Thyroid gland (tissue), 4 donors: ENCODE measurements around the gene PDS5A. TPM values are rescaled to one million over a fixed set of nuclear protein-coding genes. Genes with fewer than 3 reads are reported as not detected.
"Not testable (repeated sequence)": the region's sequence is repeated elsewhere in the genome, so short reads cannot be mapped to it uniquely, and the experiment has no call there.

ENCODE experiments used
- DNase-seq, 2 donors: peaks; one replicate each; pipeline ENCODE4 v3.0.0-alpha.2; 2019
- H3K27ac ChIP-seq, 3 donors: fragments of 200-600 bp; sonication (generic); 1 replicate in 2 of 3; 2 replicates in 1 of 3; pipeline ENCODE4 v1.5.1; 2016 to 2019; ENCODE audit warnings: mild to moderate bottlenecking in 1 of 3, moderate library complexity in 1 of 3
- H3K27me3 ChIP-seq: fragments of 200-600 bp; sonication (generic); one replicate; pipeline ENCODE4 v1.5.1; 2019
- H3K36me3 ChIP-seq, 2 donors: fragments of 200-600 bp; sonication (generic); one replicate each; pipeline ENCODE4 v1.5.1; 2016 to 2019
- H3K4me1 ChIP-seq, 2 donors: fragments of 200-600 bp; sonication (generic); one replicate each; pipeline ENCODE4 v1.5.1; 2017 to 2019
- H3K4me3 ChIP-seq, 3 donors: fragments of 200-600 bp; sonication (generic); replicated peaks in 1 of 3; 1 replicate in 2 of 3; 2 replicates in 1 of 3; pipeline ENCODE4 v1.5.1; 2016; ENCODE audit warnings: mild to moderate bottlenecking in 1 of 3
- H3K9me3 ChIP-seq: fragments of 200-600 bp; sonication (generic); one replicate; pipeline ENCODE4 v1.5.1; 2017
- POLR2A ChIP-seq, 2 donors: fragments of 450-650 bp; IDR thresholded peaks; one replicate each; pipeline ENCODE4 v1.6.1; 2017; ENCODE audit warnings: antibody characterized with exemption in 2 of 2, mild to moderate bottlenecking in 2 of 2, moderate library complexity in 1 of 2
- WGBS, 2 donors: methylation state at CpG; one replicate each; pipeline ENCODE4 v1.1.5; 2017; 5-methylcytosine and 5-hydroxymethylcytosine counted together
- intact Hi-C: fragments of 100-400 bp; cut with DNase I; formaldehyde crosslinking; loops from one replicate; pipeline ENCODE4 v1.15.1; 2023
- total RNA-seq, 4 donors: library from RNA; depleted of rRNA; stranded (reverse); fragments of >200 nt; gene quantifications; one replicate each; pipeline ENCODE4 v1.2.3, GENCODE V29; 2016
- TF ChIP-seq, protein P1 (sequence below), 6 experiments: fragments of 200-600 bp in 3 of 6; fragments of 450-650 bp in 3 of 6; sonication (generic) in 3 of 6; IDR thresholded peaks; one replicate each; pipeline ENCODE4 v1.5.1; 2016 to 2019; ENCODE audit warnings: antibody characterized with exemption in 6 of 6, mild to moderate bottlenecking in 2 of 6, inconsistent platforms in 1 of 6, moderate library complexity in 1 of 6

PDS5A gene
- total RNA-seq, 4 donors from 2014 or later = 92.3 to 133 (median 103) TPM

DNA sequence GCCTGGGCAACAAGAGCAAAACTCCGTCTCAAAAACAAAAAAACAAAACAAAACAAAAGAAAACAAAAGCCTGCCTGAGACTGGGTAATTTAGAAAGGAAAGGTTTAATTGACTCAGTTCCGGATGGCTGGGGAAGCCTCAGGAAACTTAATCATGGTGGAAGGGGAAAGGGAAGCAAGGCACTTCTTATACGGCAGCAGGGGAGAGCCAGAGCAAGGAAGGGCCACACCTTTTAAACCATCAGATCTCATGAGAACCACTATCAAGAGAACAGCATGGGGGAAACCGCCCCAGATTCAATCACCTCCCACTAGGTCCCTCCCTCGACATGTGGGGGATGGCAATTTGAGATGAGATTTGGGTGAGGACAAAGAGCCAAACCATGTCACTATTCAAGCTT is 157.5 kb downstream of the PDS5A start:
- no peaks in the 10 kb centered on the region for H3K9me3 ChIP-seq
- H3K4me1 ChIP-seq = no peaks in the 10 kb centered on the region
- no peak overlapping the region for H3K4me3 ChIP-seq
- TF ChIP-seq, protein P1, sequence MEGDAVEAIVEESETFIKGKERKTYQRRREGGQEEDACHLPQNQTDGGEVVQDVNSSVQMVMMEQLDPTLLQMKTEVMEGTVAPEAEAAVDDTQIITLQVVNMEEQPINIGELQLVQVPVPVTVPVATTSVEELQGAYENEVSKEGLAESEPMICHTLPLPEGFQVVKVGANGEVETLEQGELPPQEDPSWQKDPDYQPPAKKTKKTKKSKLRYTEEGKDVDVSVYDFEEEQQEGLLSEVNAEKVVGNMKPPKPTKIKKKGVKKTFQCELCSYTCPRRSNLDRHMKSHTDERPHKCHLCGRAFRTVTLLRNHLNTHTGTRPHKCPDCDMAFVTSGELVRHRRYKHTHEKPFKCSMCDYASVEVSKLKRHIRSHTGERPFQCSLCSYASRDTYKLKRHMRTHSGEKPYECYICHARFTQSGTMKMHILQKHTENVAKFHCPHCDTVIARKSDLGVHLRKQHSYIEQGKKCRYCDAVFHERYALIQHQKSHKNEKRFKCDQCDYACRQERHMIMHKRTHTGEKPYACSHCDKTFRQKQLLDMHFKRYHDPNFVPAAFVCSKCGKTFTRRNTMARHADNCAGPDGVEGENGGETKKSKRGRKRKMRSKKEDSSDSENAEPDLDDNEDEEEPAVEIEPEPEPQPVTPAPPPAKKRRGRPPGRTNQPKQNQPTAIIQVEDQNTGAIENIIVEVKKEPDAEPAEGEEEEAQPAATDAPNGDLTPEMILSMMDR (IDR thresholded peaks at IDR 0.05) = no peak
- TF ChIP-seq POLR2A (IDR thresholded peaks at IDR 0.05) = no peak
- no peak for DNase-seq
- H3K27me3 ChIP-seq = no peaks in the 10 kb centered on the region
- intact Hi-C loops = no loop called here
- WGBS, 2 donors = 40 to 41% methylated on average over 5 of the region's 5 CpGs
- no peak overlapping the region for H3K27ac ChIP-seq
- peaks cover 0 to 3% of the 10 kb centered on the region in 2 donors for H3K36me3 ChIP-seq

DNA sequence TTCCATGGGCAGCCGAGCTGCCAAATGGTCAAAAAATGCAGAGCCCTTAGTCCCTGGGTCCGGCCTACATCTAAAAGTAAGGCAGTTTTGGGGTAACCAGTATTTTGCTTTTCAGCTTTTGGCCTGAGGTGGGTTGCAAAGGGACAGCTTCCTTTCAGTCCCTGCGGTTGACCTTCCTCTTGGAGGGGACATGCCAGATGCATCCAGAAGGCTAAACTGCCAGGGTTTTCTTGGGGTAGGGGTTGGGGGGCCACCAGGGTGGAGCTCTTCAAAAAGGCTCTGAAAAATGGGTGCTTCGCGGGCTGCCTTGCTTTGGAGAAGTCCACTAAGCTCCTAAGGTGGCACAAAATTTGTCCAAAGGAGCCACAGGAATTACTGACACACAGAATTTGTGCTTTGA is 159.1 kb downstream of the PDS5A start:
- H3K27ac ChIP-seq = no peak overlapping the region
- H3K4me1 ChIP-seq = no peaks in the 10 kb centered on the region
- H3K9me3 ChIP-seq = no peaks in the 10 kb centered on the region
- no peak overlapping the region for H3K4me3 ChIP-seq
- no peak for TF ChIP-seq POLR2A (IDR thresholded peaks at IDR 0.05)
- TF ChIP-seq, protein P1 (IDR thresholded peaks at IDR 0.05) = no peak
- 76 to 91% methylated on average over 4 to 5 of the region's 5 CpGs for WGBS, 2 donors
- H3K36me3 ChIP-seq = no peaks in the 10 kb centered on the region
- intact Hi-C loops = no loop called here
- DNase-seq = no peak
- no peaks in the 10 kb centered on the region for H3K27me3 ChIP-seq

DNA sequence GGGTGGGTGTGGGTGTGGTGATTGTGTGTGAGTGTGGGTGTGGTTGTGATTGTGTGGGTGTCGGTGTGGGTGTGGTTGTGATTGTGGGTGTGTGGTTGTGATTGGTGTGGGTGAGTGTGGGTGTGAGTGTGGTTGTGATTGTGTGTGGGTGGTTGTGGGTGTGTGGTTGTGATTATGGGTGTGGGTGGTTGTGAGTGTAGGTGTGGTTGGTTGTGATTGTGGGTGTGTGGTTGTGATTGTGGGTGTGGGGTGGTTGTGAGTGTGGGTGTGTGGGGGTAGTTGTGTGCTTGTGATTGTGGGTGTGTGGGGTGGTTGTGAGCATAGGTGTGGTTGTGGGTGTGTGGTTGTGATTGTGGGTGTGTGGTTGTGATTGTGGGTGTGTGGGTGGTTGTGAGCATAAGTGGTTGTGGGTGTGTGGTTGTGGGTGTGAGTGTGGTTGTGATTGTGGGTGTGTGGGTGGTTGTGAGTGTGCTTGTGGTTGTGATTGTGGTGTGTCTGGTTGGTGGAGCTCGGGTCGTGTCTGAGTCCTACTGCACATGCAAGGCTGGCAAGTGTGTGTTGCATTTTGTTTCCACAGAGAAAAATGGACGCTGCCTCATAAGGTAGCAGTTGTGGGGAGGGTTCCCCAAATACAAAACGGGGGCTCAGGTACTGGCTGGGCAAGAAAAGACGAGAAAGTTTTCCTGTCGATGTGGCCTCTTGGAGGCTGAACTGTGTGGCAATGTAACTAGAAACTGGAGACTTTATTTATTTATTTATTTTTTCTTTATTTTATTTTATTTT is 163.1 kb downstream of the PDS5A start:
- intact Hi-C loops = no loop called here
- TF ChIP-seq, protein P1 (IDR thresholded peaks at IDR 0.05) = no peak
- no peak for TF ChIP-seq POLR2A (IDR thresholded peaks at IDR 0.05)
- no peaks in the 10 kb centered on the region for H3K27me3 ChIP-seq
- DNase-seq = no peak
- WGBS, 2 donors = 75 to 83% methylated on average over 7 of the region's 7 CpGs
- no peaks in the 10 kb centered on the region for H3K9me3 ChIP-seq
- no peak overlapping the region for H3K4me3 ChIP-seq
- no peaks in the 10 kb centered on the region for H3K36me3 ChIP-seq
- no peaks in the 10 kb centered on the region for H3K4me1 ChIP-seq
- H3K27ac ChIP-seq = no peak overlapping the region

DNA sequence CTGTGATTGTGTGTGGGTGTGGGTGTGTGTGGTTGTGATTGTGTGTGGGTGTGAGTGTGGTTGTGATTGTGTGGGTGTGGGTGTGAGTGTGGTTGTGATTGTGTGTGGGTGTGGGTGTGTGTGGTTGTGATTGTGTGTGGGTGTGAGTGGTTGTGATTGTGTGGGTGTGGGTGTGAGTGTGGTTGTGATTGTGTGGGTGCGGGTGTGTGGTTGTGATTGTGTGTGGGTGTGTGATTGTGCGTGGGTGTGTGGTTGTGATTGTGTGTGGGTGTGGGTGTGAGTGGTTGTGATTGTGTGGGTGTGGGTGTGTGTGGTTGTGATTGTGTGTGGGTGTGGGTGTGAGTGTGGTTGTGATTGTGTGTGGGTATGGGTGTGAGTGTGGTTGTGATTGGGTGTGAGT is 163.9 kb downstream of the PDS5A start:
- H3K9me3 ChIP-seq, DNase-seq, intact Hi-C loops, H3K36me3 ChIP-seq, H3K27ac ChIP-seq, H3K4me3 ChIP-seq, H3K27me3 ChIP-seq, H3K4me1 ChIP-seq: not testable (repeated sequence)
- 68 to 75% methylated on average over 2 of the region's 2 CpGs for WGBS, 2 donors

DNA sequence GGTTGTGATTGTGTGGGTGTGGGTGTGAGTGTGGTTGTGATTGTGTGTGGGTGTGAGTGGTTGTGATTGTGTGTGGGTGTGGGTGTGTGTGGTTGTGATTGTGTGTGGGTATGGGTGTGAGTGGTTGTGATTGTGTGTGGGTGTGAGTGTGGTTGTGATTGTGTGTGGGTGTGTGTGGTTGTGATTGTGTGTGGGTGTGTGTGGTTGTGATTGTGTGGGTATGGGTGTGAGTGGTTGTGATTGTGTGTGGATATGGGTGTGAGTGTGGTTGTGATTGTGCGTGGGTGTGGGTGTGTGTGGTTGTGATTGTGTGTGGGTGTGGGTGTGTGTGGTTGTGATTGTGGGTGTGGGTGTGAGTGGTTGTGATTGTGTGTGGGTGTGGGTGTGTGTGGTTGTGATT is 164.7 kb downstream of the PDS5A start:
- H3K4me3 ChIP-seq, H3K4me1 ChIP-seq, H3K27ac ChIP-seq, H3K27me3 ChIP-seq, DNase-seq, H3K9me3 ChIP-seq, H3K36me3 ChIP-seq, intact Hi-C loops: not testable (repeated sequence)
- WGBS, 2 donors = 0% methylated on average over 1 of the region's 1 CpG

DNA sequence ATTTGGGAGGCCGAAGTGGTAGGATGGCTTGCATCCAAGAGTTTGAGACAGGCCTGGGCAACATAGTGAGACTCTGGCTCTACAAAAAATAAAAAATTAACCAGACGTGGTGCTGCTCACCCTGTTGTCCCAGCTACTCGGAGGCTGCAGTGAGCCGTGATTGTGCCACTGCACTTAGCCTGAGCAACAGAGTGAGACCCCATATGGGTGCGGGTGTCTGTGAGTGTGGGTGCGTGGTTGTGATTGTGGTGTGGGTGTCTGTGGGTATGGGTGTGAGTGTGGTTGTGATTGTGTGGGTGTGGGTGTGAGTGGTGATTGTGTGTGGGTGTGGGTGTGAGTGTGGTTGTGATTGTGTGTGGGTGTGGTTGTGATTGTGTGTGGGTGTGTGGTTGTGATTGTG is 165.2 kb downstream of the PDS5A start:
- intact Hi-C loops = no loop called here
- TF ChIP-seq POLR2A (IDR thresholded peaks at IDR 0.05) = no peak
- TF ChIP-seq, protein P1 (IDR thresholded peaks at IDR 0.05) = no peak
- 73 to 77% methylated on average over 6 of the region's 6 CpGs for WGBS, 2 donors
- H3K9me3 ChIP-seq = no peaks in the 10 kb centered on the region
- no peak overlapping the region for H3K27ac ChIP-seq
- no peaks in the 10 kb centered on the region for H3K27me3 ChIP-seq
- no peak overlapping the region for H3K4me3 ChIP-seq
- H3K36me3 ChIP-seq = no peaks in the 10 kb centered on the region
- no peaks in the 10 kb centered on the region for H3K4me1 ChIP-seq
- DNase-seq = no peak
